ENCODE results near the gene KCND2.

- TF ChIP-seq POLR2AphosphoS5 (IDR thresholded peaks at IDR 0.05; ENCODE audit: low read depth, low read length) (no peak), SIN3A (IDR thresholded peaks at IDR 0.05; ENCODE audit: borderline replicate concordance, insufficient read depth, low read length) (no peak), FOXP2 (optimal IDR thresholded peaks at IDR 0.05; ENCODE audit: borderline replicate concordance, extremely low read depth, extremely low read length, insufficient read depth) (no peak), REST (IDR thresholded peaks at IDR 0.05; ENCODE audit: insufficient read depth in 1 of 2, low read depth in 2 of 2, low read length in 2 of 2) (no peak)
Measured at GRCh38 chr7:120293027-120293426, 20.1 kb downstream of the KCND2 start.

All from PFSK-1 (cell line).